DMS153 treated with DMSO at 0.1 percent for 48 hours (cell line): ENCODE data around the gene ADAMTS9.

Experiments used
- DNase-seq: peaks from one replicate; lab custom pipeline; 2025; ENCODE audit not compliant: unreplicated experiment; lab: John Stamatoyannopoulos, UW

ADAMTS9 gene

GRCh38 chr3:64686446-64686908 is 1.3 kb downstream of the ADAMTS9 start:
- no peak for DNase-seq

- DNase-seq = no peak
These were observed 1.9 kb downstream of the ADAMTS9 start for GRCh38 chr3:64685800-64686445.

- DNase-seq = no peak
These were observed 2.4 kb downstream of the ADAMTS9 start for GRCh38 chr3:64685331-64685799.

GRCh38 chr3:64684715-64685261 is 3.0 kb downstream of the ADAMTS9 start:
- no peak for DNase-seq

- DNase-seq = no peak
These were observed 6.0 kb downstream of the ADAMTS9 start for GRCh38 chr3:64681827-64682226.

GRCh38 chr3:64681015-64681414 is 6.8 kb downstream of the ADAMTS9 start:
- no peak for DNase-seq

- DNase-seq = no peak
These were observed 7.5 kb downstream of the ADAMTS9 start for GRCh38 chr3:64680334-64680733.

GRCh38 chr3:64677961-64678716 is 9.7 kb downstream of the ADAMTS9 start:
- DNase-seq = no peak

- no peak for DNase-seq
These were observed 11.0 kb downstream of the ADAMTS9 start for GRCh38 chr3:64676831-64677230.

- no peak for DNase-seq
These were observed 12.0 kb downstream of the ADAMTS9 start for GRCh38 chr3:64675687-64676247.

GRCh38 chr3:64674591-64675076 is 13.2 kb downstream of the ADAMTS9 start:
- DNase-seq = no peak

- DNase-seq = no peak
These were observed 14.6 kb downstream of the ADAMTS9 start for GRCh38 chr3:64673159-64673715.

- no peak for DNase-seq
These were observed 19.0 kb downstream of the ADAMTS9 start for GRCh38 chr3:64668582-64669510.

- DNase-seq = no peak
These were observed 19.8 kb downstream of the ADAMTS9 start for GRCh38 chr3:64667887-64668581.

- no peak for DNase-seq
These were observed 20.7 kb downstream of the ADAMTS9 start for GRCh38 chr3:64667138-64667537.

GRCh38 chr3:64666171-64666588 is 21.6 kb downstream of the ADAMTS9 start:
- no peak for DNase-seq

- no peak for DNase-seq
These were observed 23.4 kb downstream of the ADAMTS9 start for GRCh38 chr3:64664397-64664796.

- no peak for DNase-seq
These were observed 28.2 kb downstream of the ADAMTS9 start for GRCh38 chr3:64659617-64659978.

- DNase-seq = no peak
These were observed 29.8 kb downstream of the ADAMTS9 start for GRCh38 chr3:64658001-64658400.

- no peak for DNase-seq
These were observed 31.3 kb downstream of the ADAMTS9 start for GRCh38 chr3:64656544-64656943.
